CD4-positive, alpha-beta T cell (primary cell): ENCODE data around the gene COL25A1. TPM values are rescaled to one million over a fixed set of nuclear protein-coding genes. Genes with fewer than 3 reads are reported as not detected.

Experiments
- ATAC-seq: fragments of 200-7000 bp; cut with Tn5 transposase; one replicate; pipeline ENCODE4 v1.10.0; 2022; ENCODE audit warnings: mild to moderate bottlenecking; ENCODE audit not compliant: poor library complexity
- CTCF ChIA-PET: fragments of 350-600 bp; sonication (Branson Sonifier 250); formaldehyde crosslinking; loops from one replicate; lab custom pipeline; 2021; ENCODE audit warnings: antibody characterized with exemption, inconsistent platforms; lab: Charles Lee
- POLR2A ChIA-PET: fragments of 350-600 bp; sonication (Branson Sonifier 250); formaldehyde crosslinking; loops from one replicate; lab custom pipeline; 2021; ENCODE audit warnings: antibody characterized with exemption, inconsistent platforms; lab: Charles Lee
- DNase-seq, 14 experiments: peaks; one replicate each; pipeline ENCODE4 v3.0.0-alpha.2; 2013 to 2020; ENCODE audit warnings: mixed read lengths in 2 of 14
- H3K27ac ChIP-seq, 2 donors: one replicate each; pipeline versions ENCODE4 v1.5.1 to v1.7.0; 2013; ENCODE audit warnings: low read length in 2 of 2, low read depth in 1 of 2, mild to moderate bottlenecking in 1 of 2
- H3K27me3 ChIP-seq, 2 experiments: 1 replicate in 1 of 2; 2 replicates in 1 of 2; pipeline versions ENCODE4 v1.6.1 to v1.7.0; 2013; ENCODE audit warnings: low read length in 2 of 2, control low read depth in 1 of 2, mild to moderate bottlenecking in 1 of 2, moderate library complexity in 1 of 2; ENCODE audit not compliant: insufficient read depth in 2 of 2, control insufficient read depth in 1 of 2
- H3K36me3 ChIP-seq: one replicate; pipeline ENCODE4 v1.6.1; 2013; ENCODE audit warnings: low read length, control low read depth; ENCODE audit not compliant: insufficient read depth
- H3K4me1 ChIP-seq: one replicate; pipeline ENCODE4 v1.6.1; 2013; ENCODE audit warnings: low read length, control low read depth; ENCODE audit not compliant: insufficient read depth
- H3K4me3 ChIP-seq: one replicate; pipeline ENCODE4 v1.5.1; 2013; ENCODE audit warnings: mild to moderate bottlenecking, low read length, moderate library complexity
- H3K9me3 ChIP-seq, 2 experiments: 1 replicate in 1 of 2; 2 replicates in 1 of 2; pipeline versions ENCODE4 v1.6.1 to v1.7.0; 2013; ENCODE audit warnings: low read length in 2 of 2, mild to moderate bottlenecking in 2 of 2, control low read depth in 1 of 2, moderate library complexity in 1 of 2; ENCODE audit not compliant: control insufficient read depth in 1 of 2, insufficient read depth in 1 of 2
- H3K27ac Mint-ChIP-seq: one replicate; pipeline ENCODE4 v1.8.0; 2020; ENCODE audit warnings: mixed read lengths
- H3K27me3 Mint-ChIP-seq: one replicate; pipeline ENCODE4 v1.8.0; 2021; ENCODE audit warnings: mixed read lengths
- H3K36me3 Mint-ChIP-seq: one replicate; pipeline ENCODE4 v1.8.0; 2021; ENCODE audit warnings: low read depth, mixed read lengths
- H3K4me1 Mint-ChIP-seq: one replicate; pipeline ENCODE4 v1.8.0; 2021; ENCODE audit warnings: low read depth, mixed read lengths
- H3K4me3 Mint-ChIP-seq: one replicate; pipeline ENCODE4 v1.8.0; 2020; ENCODE audit warnings: mild to moderate bottlenecking, mixed read lengths
- H3K9me3 Mint-ChIP-seq: one replicate; pipeline ENCODE4 v1.8.0; 2020; ENCODE audit warnings: mixed read lengths
- intact Hi-C, 2 experiments: fragments of 100-400 bp; cut with DNase I in 1 of 2; cut with micrococcal nuclease in 1 of 2; formaldehyde crosslinking; loops; one replicate each; pipeline versions ENCODE4 v1.15.1 to v1.9.0; 2023 to 2025; cut with DNase I, micrococcal nuclease
- total RNA-seq, 174 experiments: library from RNA in 2 of 174; stranded (reverse) in 2 of 174; gene quantifications; one replicate each; pipeline ENCODE4 v1.2.3 and lab custom pipeline; 2021 to 2026
- TF ChIP-seq, protein P1 (sequence below): fragments of 200-600 bp; IDR thresholded peaks from one replicate; pipeline ENCODE4 v1.8.0; 2022; ENCODE audit warnings: antibody characterized with exemption, mild to moderate bottlenecking

COL25A1 gene
- total RNA-seq, 2 experiments from 2014 or later: 0.42 TPM; not detected in 1

DNA sequence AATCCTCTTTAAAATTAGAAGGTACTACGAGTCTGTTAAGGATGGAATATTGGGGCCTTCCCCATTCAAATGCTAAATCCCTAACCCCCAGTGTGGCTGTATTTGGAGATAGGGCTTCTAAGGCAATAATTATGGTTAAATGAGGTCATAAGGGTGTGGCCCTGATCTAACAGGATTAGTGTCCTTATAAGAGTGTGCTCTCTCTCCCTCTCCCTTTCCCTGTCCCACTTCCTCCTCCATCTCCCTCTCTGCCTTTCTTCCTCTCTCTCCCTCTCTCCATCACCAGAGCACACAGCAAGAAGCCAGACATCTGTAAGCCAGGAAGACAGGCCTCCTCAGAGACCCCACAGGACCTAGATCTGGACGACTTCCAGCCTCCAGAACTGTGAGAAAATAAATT lies 116.9 kb downstream of the COL25A1 start:
- no peak overlapping the region for H3K4me3 Mint-ChIP-seq
- Histone ChIP-seq H3K4me1 (no peaks in the 10 kb centered on the region), H3K27me3 (no peaks in the 10 kb centered on the region), H3K4me3 (no peak overlapping the region), H3K27ac (no peak overlapping the region), H3K9me3 (no peaks in the 10 kb centered on the region), H3K36me3 (no peaks in the 10 kb centered on the region)
- no peaks in the 10 kb centered on the region for H3K4me1 Mint-ChIP-seq
- H3K27ac Mint-ChIP-seq: no peak overlapping the region
- intact Hi-C loops: no loop called here
- POLR2A ChIA-PET: no interaction called here
- H3K27me3 Mint-ChIP-seq: peaks cover 5% of the 10 kb centered on the region
- CTCF ChIA-PET: interaction anchor here (1.0 kb wide), 1 partner anchor 31 kb away, joined by 3 read pairs; no protein-coding TSS in a partner anchor
- no peaks in the 10 kb centered on the region for H3K36me3 Mint-ChIP-seq
- DNase-seq (no peak), ATAC-seq (no peak)
- peaks cover 2% of the 10 kb centered on the region for H3K9me3 Mint-ChIP-seq
- TF ChIP-seq, protein P1, sequence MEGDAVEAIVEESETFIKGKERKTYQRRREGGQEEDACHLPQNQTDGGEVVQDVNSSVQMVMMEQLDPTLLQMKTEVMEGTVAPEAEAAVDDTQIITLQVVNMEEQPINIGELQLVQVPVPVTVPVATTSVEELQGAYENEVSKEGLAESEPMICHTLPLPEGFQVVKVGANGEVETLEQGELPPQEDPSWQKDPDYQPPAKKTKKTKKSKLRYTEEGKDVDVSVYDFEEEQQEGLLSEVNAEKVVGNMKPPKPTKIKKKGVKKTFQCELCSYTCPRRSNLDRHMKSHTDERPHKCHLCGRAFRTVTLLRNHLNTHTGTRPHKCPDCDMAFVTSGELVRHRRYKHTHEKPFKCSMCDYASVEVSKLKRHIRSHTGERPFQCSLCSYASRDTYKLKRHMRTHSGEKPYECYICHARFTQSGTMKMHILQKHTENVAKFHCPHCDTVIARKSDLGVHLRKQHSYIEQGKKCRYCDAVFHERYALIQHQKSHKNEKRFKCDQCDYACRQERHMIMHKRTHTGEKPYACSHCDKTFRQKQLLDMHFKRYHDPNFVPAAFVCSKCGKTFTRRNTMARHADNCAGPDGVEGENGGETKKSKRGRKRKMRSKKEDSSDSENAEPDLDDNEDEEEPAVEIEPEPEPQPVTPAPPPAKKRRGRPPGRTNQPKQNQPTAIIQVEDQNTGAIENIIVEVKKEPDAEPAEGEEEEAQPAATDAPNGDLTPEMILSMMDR: no peak

DNA sequence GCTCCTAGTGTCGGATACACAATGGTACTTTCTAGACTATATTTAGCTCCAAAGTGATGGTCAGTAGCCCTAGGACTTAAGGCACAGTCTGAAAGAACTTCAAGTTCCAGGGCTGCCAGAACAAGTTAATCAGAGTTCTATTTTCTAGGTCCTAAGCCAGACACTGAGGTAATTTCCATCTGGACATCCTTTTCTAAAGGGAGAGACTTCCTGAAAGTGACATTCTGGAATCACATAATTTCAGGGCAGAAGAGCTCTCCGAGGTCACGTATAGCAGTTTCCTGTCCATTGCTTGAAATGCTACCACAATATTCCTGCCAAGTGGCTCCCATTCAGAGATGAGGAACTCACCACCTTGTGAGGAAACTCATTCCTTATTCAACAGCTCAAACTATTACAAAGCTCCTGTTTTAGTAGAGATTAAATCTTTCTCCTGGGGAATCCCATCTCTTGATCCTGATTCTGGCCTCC lies 117.9 kb downstream of the COL25A1 start:
- H3K4me3 ChIP-seq: no peak overlapping the region
- CTCF ChIA-PET: interaction anchor here (1.0 kb wide), 1 partner anchor 30 kb away, joined by 3 read pairs; no protein-coding TSS in a partner anchor
- TF ChIP-seq, protein P1: no peak

DNA sequence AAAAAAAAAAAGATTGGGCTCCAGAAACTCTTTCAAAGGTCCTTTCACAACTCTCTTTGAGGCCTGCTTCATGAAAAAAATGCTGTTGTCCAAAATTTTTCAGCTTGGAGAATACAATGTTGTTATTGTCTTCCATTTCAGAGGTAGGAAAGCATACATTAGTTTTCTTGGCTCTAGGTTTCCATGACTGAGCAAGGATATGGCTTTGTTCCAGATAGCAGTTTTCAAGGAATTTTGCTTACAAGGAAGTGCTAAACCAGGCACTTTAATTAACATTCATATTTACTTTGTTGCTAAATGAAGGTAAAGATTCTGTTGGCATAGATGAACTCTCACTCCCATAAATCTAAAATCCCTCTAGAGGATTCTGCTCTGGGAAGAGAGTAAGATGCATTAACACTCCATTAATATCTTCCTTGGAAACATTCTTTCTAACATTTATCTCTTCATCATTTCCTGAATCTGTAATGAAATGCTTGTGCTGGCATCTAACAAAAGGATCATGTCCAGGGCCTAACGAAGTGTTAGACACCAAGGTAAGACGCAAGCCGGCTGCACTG lies 118.4 kb downstream of the COL25A1 start:
- POLR2A ChIA-PET: no interaction called here
- Mint-ChIP-seq H3K9me3 (peaks cover 2% of the 10 kb centered on the region), H3K36me3 (no peaks in the 10 kb centered on the region), H3K4me3 (no peak overlapping the region), H3K27me3 (peaks cover 5% of the 10 kb centered on the region), H3K27ac (no peak overlapping the region), H3K4me1 (no peaks in the 10 kb centered on the region)
- Histone ChIP-seq H3K36me3 (no peaks in the 10 kb centered on the region), H3K27ac (no peak overlapping the region), H3K9me3 (no peaks in the 10 kb centered on the region), H3K4me1 (no peaks in the 10 kb centered on the region), H3K27me3 (no peaks in the 10 kb centered on the region), H3K4me3 (no peak overlapping the region)
- TF ChIP-seq, protein P1: no peak
- CTCF ChIA-PET: no interaction called here
- ATAC-seq (no peak), DNase-seq (no peak)
- intact Hi-C loops: no loop called here

More for the DNA sequence above, 117.9 kb downstream of the COL25A1 start:
- no peaks in the 10 kb centered on the region for H3K36me3 ChIP-seq
- H3K4me1 ChIP-seq: no peaks in the 10 kb centered on the region
- Mint-ChIP-seq H3K4me1 (no peaks in the 10 kb centered on the region), H3K36me3 (no peaks in the 10 kb centered on the region), H3K27me3 (peaks cover 5% of the 10 kb centered on the region), H3K9me3 (peaks cover 2% of the 10 kb centered on the region), H3K27ac (no peak overlapping the region), H3K4me3 (no peak overlapping the region)
- H3K27me3 ChIP-seq: no peaks in the 10 kb centered on the region
- DNase-seq (no peak), ATAC-seq (no peak)
- POLR2A ChIA-PET: no interaction called here
- H3K9me3 ChIP-seq: no peaks in the 10 kb centered on the region
- H3K27ac ChIP-seq: no peak overlapping the region
- intact Hi-C loops: no loop called here
